HG03280 (cell line): Measurements from ENCODE around the gene CBX4.
"Not testable (repeated sequence)": the region's sequence is repeated elsewhere in the genome, so short reads cannot be mapped to it uniquely, and the experiment has no call there.

Experiments
- ATAC-seq: cut with Tn5 transposase; IDR thresholded peaks from one replicate; pipeline ENCODE4 v1.9.1; 2021; ENCODE audit warnings: mild to moderate bottlenecking, moderate library complexity; ENCODE audit not compliant: unreplicated experiment

Gene CBX4

GRCh38 chr17:79861413-79862216, 22.4 kb upstream of the CBX4 start:
- ATAC-seq: no peak

DNA sequence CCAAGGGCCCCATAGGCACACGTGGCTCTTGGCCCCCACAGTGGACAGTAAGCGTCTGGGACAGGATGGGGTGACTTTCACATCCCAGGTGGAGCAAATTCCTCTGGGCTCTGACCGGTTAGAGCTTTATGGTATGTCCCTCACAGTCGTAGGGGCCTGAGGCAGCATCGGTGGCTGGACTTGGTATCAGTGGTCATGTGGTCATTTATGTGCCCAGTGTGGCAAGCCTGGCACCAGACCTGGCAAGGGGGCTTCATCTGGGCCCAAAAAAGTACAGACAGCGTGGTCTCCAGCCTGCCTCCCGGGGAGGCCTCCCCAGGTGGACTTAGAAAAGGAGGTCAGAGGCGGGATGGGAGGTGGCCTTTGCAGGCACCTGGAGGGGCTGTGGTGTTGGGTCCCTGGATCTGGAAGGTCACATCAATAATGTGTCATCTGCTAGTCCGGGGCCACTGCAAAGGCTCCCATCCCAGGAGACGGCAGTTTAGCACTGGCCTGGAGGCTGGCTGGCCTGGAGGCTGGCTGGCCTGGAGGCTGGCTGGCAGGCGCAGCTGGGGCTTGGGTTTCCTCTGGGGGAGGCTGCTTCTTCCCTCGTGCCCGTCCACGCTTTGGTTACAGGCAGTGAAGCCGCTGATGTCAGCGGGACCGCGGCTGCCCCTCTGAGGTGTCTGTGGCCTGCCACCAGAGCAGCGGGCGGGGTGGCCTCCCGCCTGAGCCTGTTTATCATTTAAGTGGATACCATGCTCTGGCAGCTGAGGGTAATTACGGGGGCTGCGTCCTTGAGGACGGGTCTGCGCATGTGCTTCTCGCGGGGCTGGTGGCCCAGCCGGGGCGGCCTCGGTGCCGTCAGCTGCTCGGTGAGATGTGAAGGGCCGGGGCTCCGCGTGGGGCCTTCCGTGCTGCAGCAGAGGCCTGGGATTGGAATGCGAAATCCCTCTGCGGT, 20.7 kb upstream of the CBX4 start:
- no peak for ATAC-seq

- no peak for ATAC-seq
These were observed 17.9 kb upstream of the CBX4 start for GRCh38 chr17:79857095-79857494.

DNA sequence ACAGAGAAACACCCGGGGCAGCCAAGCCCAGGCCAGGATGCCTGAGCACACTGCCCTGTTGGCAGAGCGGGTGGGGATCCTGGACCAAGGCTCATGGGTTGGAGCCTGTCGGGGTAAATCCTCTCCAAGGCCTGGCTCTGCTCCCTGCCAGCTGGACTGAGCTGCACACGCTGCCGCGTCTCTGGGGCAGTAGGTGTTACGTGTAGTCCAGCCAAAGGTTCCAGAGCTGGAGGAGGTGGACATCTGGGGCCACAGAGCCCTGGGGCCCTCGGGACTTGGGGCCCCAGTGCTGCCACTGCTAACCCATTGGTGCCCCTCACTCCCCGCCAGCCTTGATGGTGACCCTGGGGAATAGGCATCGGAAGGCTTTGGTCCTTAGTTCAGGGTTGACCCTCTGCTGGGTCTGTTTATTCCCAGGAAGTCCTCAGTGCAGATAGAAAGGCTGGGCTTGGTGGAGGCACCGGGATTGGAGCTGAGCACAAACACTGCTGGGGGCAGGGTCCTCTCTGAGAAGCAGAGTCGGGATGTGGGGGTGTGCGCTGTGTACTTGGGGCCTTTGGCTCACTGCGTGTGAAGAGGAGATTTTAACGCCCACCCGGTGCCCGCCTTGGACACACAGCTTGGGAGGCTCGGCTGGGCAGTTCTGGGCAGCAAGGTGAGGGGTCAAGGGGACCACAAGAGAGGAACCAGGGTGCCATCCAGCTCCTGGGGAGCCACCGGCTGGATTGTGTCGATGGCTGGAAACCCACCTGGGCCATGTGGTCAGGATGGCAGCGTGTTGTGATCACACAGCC, 16.3 kb upstream of the CBX4 start:
- no peak for ATAC-seq

GRCh38 chr17:79854080-79855060, 15.1 kb upstream of the CBX4 start:
- no peak for ATAC-seq

DNA sequence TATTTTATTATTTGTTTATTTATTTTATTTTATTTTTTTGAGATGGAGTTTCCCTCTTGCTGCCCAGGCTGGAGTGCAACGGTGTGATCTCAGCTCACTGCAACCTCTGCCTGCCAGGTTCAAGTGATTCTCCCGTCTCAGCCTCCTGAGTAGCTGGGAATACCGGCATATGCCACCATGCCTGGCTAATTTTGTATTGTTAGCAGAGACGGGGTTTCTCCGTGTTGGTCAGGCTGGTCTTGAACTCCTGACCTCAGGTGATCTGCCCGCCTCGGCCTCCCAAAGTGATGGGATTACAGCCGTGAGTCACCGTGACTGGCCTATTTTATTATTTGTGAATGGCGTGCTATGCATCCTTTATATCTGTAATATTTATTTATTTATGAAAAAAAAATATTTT, 13.9 kb upstream of the CBX4 start:
- ATAC-seq: not testable (repeated sequence)

DNA sequence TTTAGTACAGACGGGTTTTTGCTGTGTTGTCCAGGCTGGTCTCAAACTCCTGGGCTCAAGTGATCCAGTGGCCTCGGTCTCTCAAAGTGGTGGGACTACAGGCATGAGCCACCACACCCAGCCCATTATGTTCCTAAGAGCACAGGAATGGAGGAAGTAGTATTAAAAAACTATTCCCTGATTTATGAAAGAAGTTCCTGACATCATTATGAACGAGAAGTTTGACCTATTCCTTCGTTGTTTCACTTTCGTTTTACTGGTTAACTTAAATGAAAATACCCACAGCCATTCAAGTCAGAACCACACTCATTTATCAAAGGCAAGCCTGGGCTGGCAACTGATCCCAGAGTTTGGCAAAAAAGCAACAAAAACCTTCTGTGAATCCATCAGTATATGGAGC, 13.5 kb upstream of the CBX4 start:
- ATAC-seq: no peak

- ATAC-seq: no peak
These were observed 12.2 kb upstream of the CBX4 start for GRCh38 chr17:79851461-79851817.

- no peak for ATAC-seq
These were observed 11.6 kb upstream of the CBX4 start for GRCh38 chr17:79850571-79851460.

- ATAC-seq: no peak
These were observed 10.7 kb upstream of the CBX4 start for GRCh38 chr17:79849953-79850352.

DNA sequence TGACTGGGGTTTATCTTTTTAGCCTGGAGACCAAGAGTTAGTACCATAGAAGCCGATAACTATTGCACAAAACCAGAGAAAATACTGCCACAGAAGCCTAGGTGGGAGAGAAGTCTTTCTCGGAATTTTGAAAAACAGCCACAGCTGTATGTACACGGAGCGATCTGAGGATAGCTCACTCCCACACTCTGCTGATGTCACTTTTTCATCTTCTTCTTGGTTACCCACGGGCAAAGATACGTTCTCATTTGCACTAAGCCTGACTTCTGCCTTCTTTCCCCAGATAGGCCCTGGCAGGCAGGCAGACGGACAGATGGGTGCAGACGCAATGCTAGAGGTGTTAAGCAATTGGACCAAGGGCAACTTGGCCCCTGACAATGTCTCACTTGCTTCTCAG, 9.1 kb upstream of the CBX4 start:
- ATAC-seq: no peak

- no peak for ATAC-seq
These were observed 8.6 kb upstream of the CBX4 start for GRCh38 chr17:79847698-79848369.

- no peak for ATAC-seq
These were observed 6.3 kb upstream of the CBX4 start for GRCh38 chr17:79845601-79845949.

DNA sequence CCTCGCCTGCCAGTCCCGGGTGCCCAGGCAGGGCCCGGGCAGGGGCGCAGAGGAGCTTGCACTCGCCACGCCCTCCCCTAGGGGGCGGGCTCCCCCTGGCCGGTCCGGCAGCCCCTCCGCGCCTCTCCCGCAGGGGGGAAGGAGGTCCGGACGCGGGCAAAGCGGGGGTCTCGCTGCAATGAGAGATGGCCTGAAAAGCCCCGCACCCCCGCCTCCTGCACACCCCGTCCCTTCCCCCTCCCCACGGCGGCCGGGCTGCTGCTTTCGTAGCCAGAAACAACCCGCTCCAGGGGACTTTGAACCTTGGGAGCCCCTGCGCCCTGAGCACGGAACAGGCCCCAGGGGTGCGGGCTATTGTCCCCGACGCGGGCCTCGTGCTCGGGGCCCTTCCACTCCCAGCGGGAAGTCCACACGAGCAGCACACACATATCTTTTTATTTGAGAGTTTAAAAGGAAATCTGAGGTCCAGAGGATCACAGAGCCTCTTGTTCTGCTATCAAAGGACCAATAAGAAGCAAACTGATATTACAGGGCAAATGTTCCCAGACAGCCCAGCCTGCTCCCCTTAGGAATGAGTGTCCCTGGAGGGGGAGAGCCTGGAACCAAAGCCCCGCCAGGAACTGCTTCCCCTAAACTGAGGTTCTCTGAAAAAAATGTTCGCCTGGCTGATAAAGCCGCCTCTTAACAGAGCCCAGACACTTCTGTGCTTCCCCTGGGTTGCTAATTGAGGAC, 5.8 kb upstream of the CBX4 start:
- ATAC-seq: no peak

- no peak for ATAC-seq
These were observed 4.9 kb upstream of the CBX4 start for GRCh38 chr17:79843816-79844800.

- ATAC-seq: no peak
These were observed 4.2 kb upstream of the CBX4 start for GRCh38 chr17:79843474-79843815.
